ENCODE measurements around the gene WNT6.

- TF ChIP-seq, protein P1, sequence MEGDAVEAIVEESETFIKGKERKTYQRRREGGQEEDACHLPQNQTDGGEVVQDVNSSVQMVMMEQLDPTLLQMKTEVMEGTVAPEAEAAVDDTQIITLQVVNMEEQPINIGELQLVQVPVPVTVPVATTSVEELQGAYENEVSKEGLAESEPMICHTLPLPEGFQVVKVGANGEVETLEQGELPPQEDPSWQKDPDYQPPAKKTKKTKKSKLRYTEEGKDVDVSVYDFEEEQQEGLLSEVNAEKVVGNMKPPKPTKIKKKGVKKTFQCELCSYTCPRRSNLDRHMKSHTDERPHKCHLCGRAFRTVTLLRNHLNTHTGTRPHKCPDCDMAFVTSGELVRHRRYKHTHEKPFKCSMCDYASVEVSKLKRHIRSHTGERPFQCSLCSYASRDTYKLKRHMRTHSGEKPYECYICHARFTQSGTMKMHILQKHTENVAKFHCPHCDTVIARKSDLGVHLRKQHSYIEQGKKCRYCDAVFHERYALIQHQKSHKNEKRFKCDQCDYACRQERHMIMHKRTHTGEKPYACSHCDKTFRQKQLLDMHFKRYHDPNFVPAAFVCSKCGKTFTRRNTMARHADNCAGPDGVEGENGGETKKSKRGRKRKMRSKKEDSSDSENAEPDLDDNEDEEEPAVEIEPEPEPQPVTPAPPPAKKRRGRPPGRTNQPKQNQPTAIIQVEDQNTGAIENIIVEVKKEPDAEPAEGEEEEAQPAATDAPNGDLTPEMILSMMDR (IDR thresholded peaks at IDR 0.05): no peak
- TF ChIP-seq POLR2A (IDR thresholded peaks at IDR 0.05): no peak
- no peak for TF ChIP-seq POLR2AphosphoS5 (IDR thresholded peaks at IDR 0.05)
Observed at GRCh38 chr2:218812861-218813260, 46.7 kb upstream of the WNT6 start.

Measured in prostate gland (tissue), 2 donors.